ENCODE measurements around the gene ELMOD1. TPM values are rescaled to one million over a fixed set of nuclear protein-coding genes. Genes with fewer than 3 reads are reported as not detected.

The ELMOD1 gene
- total and polyA plus RNA-seq, 10 donors: 0.02 TPM; not detected in 9

- Histone ChIP-seq H3K9me3 (no peaks in the 10 kb centered on the region), H3K4me3 (no peak overlapping the region), H3K27me3 (replicated peaks in 1 of 7) (peaks cover 0 to 31% (median 0%) of the 10 kb centered on the region in 7 donors), H3K4me1 (no peaks in the 10 kb centered on the region), H3K36me3 (no peaks in the 10 kb centered on the region), H3K27ac (no peak overlapping the region)
- WGBS, 5 donors: 65 to 84% (median 76%) methylated on average over 3 of the region's 3 CpGs
- no peak for DNase-seq
- TF ChIP-seq POLR2AphosphoS5 (IDR thresholded peaks at IDR 0.05) (no peak), POLR2A (IDR thresholded peaks at IDR 0.05) (no peak)
- TF ChIP-seq, protein P1, sequence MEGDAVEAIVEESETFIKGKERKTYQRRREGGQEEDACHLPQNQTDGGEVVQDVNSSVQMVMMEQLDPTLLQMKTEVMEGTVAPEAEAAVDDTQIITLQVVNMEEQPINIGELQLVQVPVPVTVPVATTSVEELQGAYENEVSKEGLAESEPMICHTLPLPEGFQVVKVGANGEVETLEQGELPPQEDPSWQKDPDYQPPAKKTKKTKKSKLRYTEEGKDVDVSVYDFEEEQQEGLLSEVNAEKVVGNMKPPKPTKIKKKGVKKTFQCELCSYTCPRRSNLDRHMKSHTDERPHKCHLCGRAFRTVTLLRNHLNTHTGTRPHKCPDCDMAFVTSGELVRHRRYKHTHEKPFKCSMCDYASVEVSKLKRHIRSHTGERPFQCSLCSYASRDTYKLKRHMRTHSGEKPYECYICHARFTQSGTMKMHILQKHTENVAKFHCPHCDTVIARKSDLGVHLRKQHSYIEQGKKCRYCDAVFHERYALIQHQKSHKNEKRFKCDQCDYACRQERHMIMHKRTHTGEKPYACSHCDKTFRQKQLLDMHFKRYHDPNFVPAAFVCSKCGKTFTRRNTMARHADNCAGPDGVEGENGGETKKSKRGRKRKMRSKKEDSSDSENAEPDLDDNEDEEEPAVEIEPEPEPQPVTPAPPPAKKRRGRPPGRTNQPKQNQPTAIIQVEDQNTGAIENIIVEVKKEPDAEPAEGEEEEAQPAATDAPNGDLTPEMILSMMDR (IDR thresholded peaks at IDR 0.05 in 8 of 11, conservative IDR thresholded peaks at IDR 0.05 in 3 of 11): no peak
- intact Hi-C loops (cut with DNase I; ENCODE audit: low total_unique reads): no loop called here
These were observed 113.5 kb downstream of the ELMOD1 start for GRCh38 chr11:107704451-107704850.

- TF ChIP-seq, protein P1 (IDR thresholded peaks at IDR 0.05 in 8 of 11, conservative IDR thresholded peaks at IDR 0.05 in 3 of 11): no peak
- intact Hi-C loops (cut with DNase I; ENCODE audit: low total_unique reads): no loop called here
These were observed 114.1 kb downstream of the ELMOD1 start for GRCh38 chr11:107705027-107705426.

GRCh38 chr11:107706531-107706930 lies 115.6 kb downstream of the ELMOD1 start:
- TF ChIP-seq, protein P1 (IDR thresholded peaks at IDR 0.05 in 8 of 11, conservative IDR thresholded peaks at IDR 0.05 in 3 of 11): no peak
- no peak for TF ChIP-seq POLR2A (IDR thresholded peaks at IDR 0.05)
- no peak for TF ChIP-seq POLR2AphosphoS5 (IDR thresholded peaks at IDR 0.05)

More at GRCh38 chr11:107705027-107705426, 114.1 kb downstream of the ELMOD1 start:
- peaks cover 0 to 31% (median 0%) of the 10 kb centered on the region in 7 donors for H3K27me3 ChIP-seq (replicated peaks in 1 of 7)
- no peak for DNase-seq
- no peaks in the 10 kb centered on the region for H3K36me3 ChIP-seq
- no peaks in the 10 kb centered on the region for H3K4me1 ChIP-seq
- no peak overlapping the region for H3K27ac ChIP-seq
- H3K4me3 ChIP-seq: no peak overlapping the region
- no peaks in the 10 kb centered on the region for H3K9me3 ChIP-seq
- 86 to 94% (median 90%) methylated on average over 2 of the region's 2 CpGs for WGBS, 5 donors

GRCh38 chr11:107707215-107707671 lies 116.3 kb downstream of the ELMOD1 start:
- Histone ChIP-seq H3K36me3 (no peaks in the 10 kb centered on the region), H3K4me3 (no peak overlapping the region), H3K9me3 (no peaks in the 10 kb centered on the region), H3K27ac (no peak overlapping the region), H3K4me1 (no peaks in the 10 kb centered on the region), H3K27me3 (replicated peaks in 1 of 7) (peaks cover 0 to 38% (median 0%) of the 10 kb centered on the region in 7 donors)
- DNase-seq: no peak
- TF ChIP-seq POLR2A (IDR thresholded peaks at IDR 0.05) (no peak), POLR2AphosphoS5 (IDR thresholded peaks at IDR 0.05) (no peak)
- TF ChIP-seq, protein P1 (IDR thresholded peaks at IDR 0.05 in 8 of 11, conservative IDR thresholded peaks at IDR 0.05 in 3 of 11): no peak
- intact Hi-C loops (cut with DNase I; ENCODE audit: low total_unique reads): no loop called here
- WGBS, 5 donors: 70 to 80% (median 76%) methylated on average over 3 of the region's 3 CpGs

More at GRCh38 chr11:107706531-107706930, 115.6 kb downstream of the ELMOD1 start:
- Histone ChIP-seq H3K9me3 (no peaks in the 10 kb centered on the region), H3K4me1 (no peaks in the 10 kb centered on the region), H3K4me3 (no peak overlapping the region), H3K27ac (no peak overlapping the region), H3K27me3 (replicated peaks in 1 of 7) (peaks cover 0 to 33% (median 0%) of the 10 kb centered on the region in 7 donors), H3K36me3 (no peaks in the 10 kb centered on the region)
- intact Hi-C loops (cut with DNase I; ENCODE audit: low total_unique reads): no loop called here
- no peak for DNase-seq
- 56 to 67% (median 64%) methylated on average over 2 of the region's 2 CpGs for WGBS, 5 donors

Measured in spleen (tissue), 11 donors.